ENCODE data around the gene WWOX. TPM values are rescaled to one million over a fixed set of nuclear protein-coding genes. Genes with fewer than 3 reads are reported as not detected.

The WWOX gene
- total RNA-seq, 1 donor from 2014 or later, result 19.2 TPM

- Histone ChIP-seq H3K4me1 (no peaks in the 10 kb centered on the region), H3K36me3 (no peaks in the 10 kb centered on the region), H3K4me3 (no peak overlapping the region), H3K27me3 (ENCODE audit: low read depth) (no peaks in the 10 kb centered on the region), H3K9me3 (no peaks in the 10 kb centered on the region), H3K27ac (no peak overlapping the region)
- intact Hi-C loops (cut with DNase I), result no loop called here
- TF ChIP-seq CTCF (IDR thresholded peaks at IDR 0.05), result no peak
- DNase-seq (no peak), ATAC-seq (no peak)
These were observed 227.3 kb downstream of the WWOX start for GRCh38 chr16:78326731-78327130.

- TF ChIP-seq CTCF (IDR thresholded peaks at IDR 0.05), result no peak
- no peak overlapping the region for H3K27ac ChIP-seq
- H3K4me1 ChIP-seq, result no peaks in the 10 kb centered on the region
- H3K36me3 ChIP-seq, result no peaks in the 10 kb centered on the region
- no peaks in the 10 kb centered on the region for H3K27me3 ChIP-seq (ENCODE audit: low read depth)
- H3K4me3 ChIP-seq, result no peak overlapping the region
- no peak for DNase-seq
- H3K9me3 ChIP-seq, result no peaks in the 10 kb centered on the region
- intact Hi-C loops (cut with DNase I), result no loop called here
- no peak for ATAC-seq
These were observed 232.3 kb downstream of the WWOX start for GRCh38 chr16:78331731-78332130.

GRCh38 chr16:78333808-78334207 is 234.4 kb downstream of the WWOX start:
- no peak for DNase-seq
- intact Hi-C loops (cut with DNase I), result no loop called here

GRCh38 chr16:78340590-78340989 is 241.1 kb downstream of the WWOX start:
- no peaks in the 10 kb centered on the region for H3K4me1 ChIP-seq
- no peak overlapping the region for H3K27ac ChIP-seq
- no peak overlapping the region for H3K4me3 ChIP-seq
- TF ChIP-seq CTCF (IDR thresholded peaks at IDR 0.05), result no peak
- DNase-seq, result no peak
- H3K27me3 ChIP-seq (ENCODE audit: low read depth), result no peaks in the 10 kb centered on the region
- intact Hi-C loops (cut with DNase I), result no loop called here
- ATAC-seq, result no peak
- no peaks in the 10 kb centered on the region for H3K36me3 ChIP-seq
- H3K9me3 ChIP-seq, result no peaks in the 10 kb centered on the region

More at GRCh38 chr16:78333808-78334207, 234.4 kb downstream of the WWOX start:
- Histone ChIP-seq H3K36me3 (no peaks in the 10 kb centered on the region), H3K9me3 (no peaks in the 10 kb centered on the region), H3K27me3 (ENCODE audit: low read depth) (no peaks in the 10 kb centered on the region), H3K4me3 (no peak overlapping the region), H3K4me1 (no peaks in the 10 kb centered on the region), H3K27ac (no peak overlapping the region)
- ATAC-seq, result no peak
- no peak for TF ChIP-seq CTCF (IDR thresholded peaks at IDR 0.05)

GRCh38 chr16:78348068-78348467 is 248.6 kb downstream of the WWOX start:
- TF ChIP-seq CTCF (IDR thresholded peaks at IDR 0.05), result no peak
- Histone ChIP-seq H3K4me1 (no peaks in the 10 kb centered on the region), H3K9me3 (no peaks in the 10 kb centered on the region), H3K27me3 (ENCODE audit: low read depth) (no peaks in the 10 kb centered on the region), H3K4me3 (no peak overlapping the region), H3K27ac (no peak overlapping the region), H3K36me3 (no peaks in the 10 kb centered on the region)
- intact Hi-C loops (cut with DNase I), result no loop called here
- DNase-seq, result no peak
- ATAC-seq, result no peak

GRCh38 chr16:78348886-78349285 is 249.4 kb downstream of the WWOX start:
- Histone ChIP-seq H3K27me3 (ENCODE audit: low read depth) (no peaks in the 10 kb centered on the region), H3K36me3 (no peaks in the 10 kb centered on the region), H3K4me3 (no peak overlapping the region), H3K27ac (no peak overlapping the region), H3K4me1 (no peaks in the 10 kb centered on the region), H3K9me3 (no peaks in the 10 kb centered on the region)
- intact Hi-C loops (cut with DNase I), result no loop called here
- no peak for DNase-seq
- TF ChIP-seq CTCF (IDR thresholded peaks at IDR 0.05), result no peak
- ATAC-seq, result no peak

Measured in lower lobe of right lung (tissue), 2 donors.